HG02798 (cell line): ENCODE results near the gene C10orf95.
"Not testable (repeated sequence)": the region's sequence is repeated elsewhere in the genome, so short reads cannot be mapped to it uniquely, and the experiment has no call there.

Source experiments
- ATAC-seq: cut with Tn5 transposase; IDR thresholded peaks from one replicate; pipeline ENCODE4 v1.9.1; 2021; ENCODE audit warnings: mild to moderate bottlenecking; ENCODE audit not compliant: unreplicated experiment, poor library complexity

C10orf95 gene

DNA sequence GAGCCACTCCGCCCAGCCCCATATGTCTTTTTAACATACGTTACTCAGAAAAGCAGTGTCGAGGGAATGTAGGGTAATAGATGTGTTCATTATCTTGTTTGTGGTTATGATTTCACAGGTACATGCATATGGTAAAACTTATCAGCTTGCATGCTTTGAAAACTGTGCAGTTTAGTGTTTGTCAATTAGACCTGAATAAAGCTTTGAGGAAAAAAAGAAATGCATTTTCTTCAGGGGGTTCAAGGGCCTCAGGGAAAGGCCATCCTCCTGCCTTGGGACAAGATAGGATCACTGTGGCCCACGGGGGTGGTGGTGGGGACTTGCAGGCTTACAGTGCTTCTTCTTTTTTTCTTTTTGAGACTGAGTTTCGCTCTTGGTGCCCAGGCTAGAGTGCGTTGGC, 16.0 kb upstream of the C10orf95 start:
- ATAC-seq = no peak

DNA sequence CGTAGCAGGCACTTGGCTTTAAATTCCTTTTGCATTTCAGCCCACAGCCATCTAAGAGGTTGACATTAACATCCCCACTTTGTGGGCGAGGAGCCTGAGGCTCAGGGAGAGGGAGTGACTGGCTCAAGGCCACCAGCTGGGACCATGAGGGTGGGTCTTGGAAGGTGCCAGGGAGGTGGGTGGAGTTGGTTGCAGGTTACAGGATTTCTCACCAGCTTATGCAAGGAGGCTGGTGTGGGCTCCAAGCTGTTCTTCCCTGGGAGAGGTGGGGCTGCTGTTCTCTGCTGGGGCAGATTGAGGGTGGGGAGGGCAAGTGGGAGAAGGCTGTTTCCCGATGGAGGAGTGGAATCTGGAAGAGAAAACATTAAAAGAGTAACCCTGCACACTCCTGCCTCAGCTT, 14.1 kb upstream of the C10orf95 start:
- ATAC-seq = no peak

DNA sequence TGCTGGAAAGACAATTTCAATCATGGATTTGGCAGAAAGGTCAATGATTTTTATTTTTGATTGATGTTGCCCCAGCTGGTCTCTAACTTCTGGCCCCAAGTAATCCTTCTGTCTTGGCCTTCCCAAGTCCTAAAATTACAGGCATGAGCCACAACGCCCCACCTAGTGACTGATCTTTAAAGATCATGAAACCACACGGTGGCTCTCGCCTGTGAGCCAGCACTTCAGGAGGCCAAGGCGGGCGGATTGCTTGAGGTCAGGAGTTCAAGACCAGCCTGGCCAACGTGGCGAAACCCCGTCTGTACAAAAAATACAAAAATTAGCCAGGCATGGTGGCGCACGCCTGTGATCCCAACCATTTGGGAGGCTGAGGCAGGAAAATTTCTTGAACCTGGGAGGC, 12.6 kb upstream of the C10orf95 start:
- ATAC-seq = no peak

DNA sequence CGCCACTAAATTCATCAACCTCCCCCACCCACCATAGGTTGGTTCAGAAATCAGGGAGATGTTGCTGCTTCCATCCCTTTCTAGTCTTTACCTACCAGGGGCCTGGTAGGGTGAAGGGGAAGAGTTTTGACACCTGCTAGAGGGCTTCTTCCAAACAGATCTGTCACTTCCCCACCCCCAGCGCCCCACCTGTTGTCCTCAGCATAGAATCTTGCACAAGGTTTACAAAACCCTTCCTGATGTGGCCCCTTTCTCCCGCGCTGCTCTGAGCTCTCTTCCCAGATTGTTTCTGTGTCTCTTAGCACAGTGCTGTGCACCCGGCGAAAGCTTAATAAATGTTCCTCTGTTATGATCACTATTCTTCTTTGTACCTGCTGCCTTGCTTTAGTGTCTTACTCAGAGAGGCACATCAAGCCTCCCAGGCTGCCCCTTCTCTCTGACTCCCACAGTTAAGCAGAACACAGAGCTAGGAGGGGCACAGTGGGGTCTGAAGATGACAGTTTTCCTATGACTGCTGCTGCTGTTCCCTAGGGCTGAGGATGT, 11.2 kb upstream of the C10orf95 start:
- no peak for ATAC-seq

DNA sequence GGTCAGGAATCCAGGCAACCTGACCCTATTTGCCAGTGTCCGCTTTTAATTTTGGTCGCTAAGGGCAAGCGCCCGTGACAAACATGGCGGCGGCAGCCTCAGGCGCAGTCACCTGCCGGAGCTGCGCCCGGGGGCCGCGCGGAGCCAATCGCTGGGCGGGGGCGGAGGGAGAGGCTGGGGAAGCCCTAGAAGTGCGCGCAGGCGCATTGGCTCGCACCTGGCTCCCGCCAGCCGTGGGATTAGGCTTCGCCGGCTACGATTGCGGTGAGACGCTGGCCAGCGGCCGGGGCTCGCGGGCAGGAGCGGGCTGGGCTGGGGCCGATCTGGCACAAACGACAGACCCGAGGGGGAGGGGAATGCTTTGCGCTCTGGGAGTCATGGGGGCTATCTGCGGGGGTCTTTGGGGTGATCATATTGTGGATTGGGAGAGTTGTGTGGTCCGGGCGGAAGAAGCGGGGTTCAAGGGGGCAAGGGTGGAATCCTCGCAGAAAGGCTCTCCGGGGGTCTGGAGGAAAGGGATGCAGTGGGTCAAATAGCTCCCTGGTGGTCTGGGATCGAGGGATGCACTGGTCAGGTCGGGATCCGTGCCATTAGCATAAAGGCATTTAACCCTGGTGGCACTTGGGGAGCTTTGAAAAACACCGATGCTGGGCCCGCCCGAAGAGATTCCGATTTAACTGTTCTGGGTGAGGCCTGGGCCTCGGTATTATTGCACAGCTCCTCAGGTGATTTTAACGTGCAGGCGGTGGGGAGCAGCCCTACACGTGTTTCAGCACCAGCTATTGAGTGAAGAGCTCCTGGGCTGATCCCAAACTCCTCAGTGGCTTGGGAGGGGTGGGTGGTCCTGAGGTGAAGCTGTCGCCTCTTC, 10.1 kb upstream of the C10orf95 start:
- ATAC-seq = peak; percentile 94

DNA sequence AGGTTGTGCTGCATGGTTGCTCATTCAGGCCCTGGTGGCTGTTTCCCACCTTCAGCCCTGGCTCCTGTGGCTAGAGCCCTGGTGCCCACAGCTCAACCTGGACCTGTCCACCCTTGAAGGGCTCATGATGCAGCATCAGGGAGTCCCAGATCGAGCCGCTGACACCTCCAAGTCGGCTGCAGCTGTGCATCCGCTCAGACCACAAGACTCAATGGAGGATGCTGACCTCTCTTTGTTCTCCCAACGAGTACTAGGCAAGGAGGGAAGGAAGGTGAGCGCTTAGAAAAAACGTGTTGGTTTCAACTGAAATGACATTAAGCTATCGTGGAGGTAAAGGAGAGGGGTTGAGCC, 9.5 kb upstream of the C10orf95 start:
- peak; percentile 39 for ATAC-seq

DNA sequence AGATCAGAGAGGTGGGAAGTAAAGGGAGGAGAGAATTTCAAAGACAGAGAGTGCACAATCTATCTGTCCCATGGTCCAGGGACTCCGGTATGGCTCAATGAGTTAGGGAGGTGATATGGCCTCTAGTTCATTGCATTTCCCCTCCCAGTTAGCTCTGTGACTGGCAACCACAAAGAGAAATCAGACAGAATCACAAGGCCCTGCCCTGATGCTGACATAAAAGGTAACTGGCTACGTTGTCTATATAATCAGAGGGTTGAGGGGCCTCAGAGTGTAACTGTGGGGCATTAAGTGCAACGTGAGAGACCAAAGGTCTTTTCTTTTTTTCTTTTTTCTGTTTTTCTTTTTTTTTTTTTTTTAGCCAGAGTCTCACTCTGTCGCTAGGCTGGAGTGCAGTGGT, 7.3 kb upstream of the C10orf95 start:
- ATAC-seq = no peak

DNA sequence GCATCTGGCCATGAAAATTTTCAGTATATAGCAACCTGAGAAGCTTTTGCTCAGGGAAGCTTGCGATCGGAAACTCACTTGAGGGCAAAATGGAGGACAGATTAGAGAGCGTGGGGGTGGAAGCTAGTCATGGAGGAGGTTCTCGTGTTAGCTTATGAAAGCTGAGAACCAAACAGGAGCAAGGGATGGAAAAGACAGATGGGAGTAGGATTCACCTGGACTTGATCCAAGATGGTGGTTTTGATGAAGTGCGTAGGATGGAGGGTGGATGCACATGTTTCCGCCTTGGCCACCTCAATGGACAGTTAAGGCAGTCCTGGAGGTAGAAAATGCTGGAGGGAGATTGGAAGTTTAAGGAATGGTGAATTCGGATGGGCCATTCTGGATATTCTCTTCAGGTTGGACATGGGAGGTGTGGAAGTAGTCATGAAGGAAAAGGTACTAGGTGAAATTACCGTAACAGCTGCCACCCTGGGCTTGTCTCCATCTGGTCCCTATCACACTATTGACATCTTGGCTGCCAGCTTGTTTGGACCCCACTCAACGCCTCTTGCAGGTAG, 6.3 kb upstream of the C10orf95 start:
- no peak for ATAC-seq

DNA sequence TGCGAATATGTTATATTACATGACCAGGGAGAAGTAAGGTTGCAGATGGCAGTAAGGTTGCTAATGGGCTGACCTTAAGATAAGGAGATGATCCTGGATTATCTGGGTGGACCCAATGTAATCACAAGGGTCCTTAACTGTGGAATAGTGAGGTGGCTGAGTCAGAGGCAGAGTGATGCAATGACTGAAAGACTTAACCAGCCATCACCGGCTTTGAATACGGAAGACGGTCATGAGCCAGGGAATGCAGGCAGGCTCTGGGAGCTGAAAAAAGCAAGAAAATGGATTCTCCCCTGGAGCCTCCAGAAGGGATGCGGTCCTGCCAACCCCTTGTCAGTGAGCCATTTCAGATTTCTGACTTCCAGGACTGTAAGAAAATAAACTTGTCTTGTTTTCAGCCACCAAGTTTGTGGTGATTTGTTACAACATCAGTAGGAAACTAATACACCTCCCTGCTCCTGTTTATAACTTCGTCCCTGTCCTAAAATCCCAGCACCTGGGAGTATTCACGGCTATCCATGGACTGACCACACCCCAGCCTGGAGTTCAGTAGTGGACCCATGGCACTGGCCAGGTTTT, 4.6 kb upstream of the C10orf95 start:
- ATAC-seq = no peak

DNA sequence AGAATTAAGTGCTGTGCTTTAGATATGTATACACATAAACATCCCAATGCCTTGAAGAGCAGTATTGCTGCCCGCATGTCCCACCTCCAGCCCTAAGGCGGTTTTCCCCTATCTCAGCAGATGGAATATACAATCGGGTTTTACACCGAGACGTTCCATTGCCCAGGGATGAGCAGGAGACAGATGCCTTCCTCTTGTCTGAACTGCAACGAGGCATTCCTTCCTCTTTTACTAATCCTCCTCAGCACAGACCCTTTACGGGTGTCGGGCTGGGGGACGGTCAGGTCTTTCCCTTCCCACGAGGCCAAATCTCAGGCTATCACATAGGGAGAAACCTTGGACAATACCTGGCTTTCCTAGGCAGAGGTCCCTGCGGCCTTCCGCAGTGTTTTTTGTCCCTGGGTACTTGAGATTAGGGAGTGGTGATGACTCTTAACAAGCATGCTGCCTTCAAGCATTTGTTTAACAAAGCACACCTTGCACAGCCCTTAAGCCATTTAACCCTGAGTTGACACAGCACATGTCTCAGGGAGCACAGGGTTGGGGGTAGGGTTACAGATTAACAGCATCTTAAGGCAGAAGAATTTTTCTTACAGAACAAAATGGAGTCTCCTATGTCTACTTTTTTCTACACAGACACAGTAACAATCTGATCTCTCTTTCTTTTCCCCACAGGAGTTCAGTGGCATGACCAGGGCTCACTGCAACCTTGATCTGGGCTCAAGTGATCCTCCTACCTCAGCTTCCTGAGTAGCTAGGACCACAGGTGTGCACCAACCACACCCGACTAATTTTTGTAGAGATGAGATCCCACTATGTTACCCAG, 3.5 kb upstream of the C10orf95 start:
- not testable (repeated sequence) for ATAC-seq

DNA sequence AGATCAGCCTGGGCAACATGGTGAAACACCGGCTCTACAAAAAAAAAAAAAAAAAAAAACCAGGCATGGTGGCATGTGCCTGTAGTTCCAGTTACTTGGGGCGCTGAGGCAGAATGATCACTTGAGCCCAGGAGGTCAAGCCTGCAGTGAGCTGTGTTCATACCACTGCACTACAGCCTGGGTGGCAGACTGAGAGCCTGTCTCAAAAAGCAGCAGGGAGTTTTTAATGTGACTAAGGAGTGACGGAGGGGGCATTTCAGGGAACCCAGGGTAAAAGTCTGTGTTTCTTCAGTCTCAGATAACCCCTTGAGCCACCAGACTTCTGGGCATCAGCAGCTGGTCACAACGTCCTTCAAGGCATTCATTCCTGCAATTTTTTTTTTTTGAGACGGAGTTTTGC, 2.2 kb upstream of the C10orf95 start:
- ATAC-seq = no peak

DNA sequence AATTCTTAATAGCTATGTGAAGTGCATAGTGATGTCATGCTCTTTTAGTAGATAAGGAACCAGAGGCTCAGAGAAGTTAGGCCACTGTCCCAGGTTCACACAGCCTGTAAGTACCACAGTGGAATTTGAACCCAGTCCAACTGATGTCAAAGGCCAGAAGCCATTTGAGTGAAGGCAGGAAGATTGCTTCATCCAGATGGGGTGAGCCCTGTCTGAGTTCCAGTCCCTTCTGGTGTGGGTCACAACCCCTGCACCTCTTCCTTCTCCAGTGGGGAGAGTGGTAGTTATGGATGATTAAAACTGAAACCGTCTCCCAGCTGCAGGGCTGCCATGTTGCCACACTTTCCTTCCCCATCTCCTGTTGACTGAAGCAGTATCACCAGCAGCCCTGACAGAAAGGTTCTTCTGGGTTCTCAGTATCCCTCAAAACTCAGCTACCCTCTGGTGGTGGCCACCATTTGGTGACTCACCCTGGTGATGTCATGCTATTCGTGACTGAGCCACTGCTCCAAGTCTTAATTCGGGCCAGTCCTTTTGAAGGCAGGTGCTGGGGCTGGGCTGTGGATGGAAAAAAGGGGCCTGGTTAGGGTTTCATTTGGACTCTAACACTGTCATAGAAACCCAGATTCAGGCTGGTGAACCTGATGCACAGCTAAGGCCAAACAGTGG, 1.5 kb upstream of the C10orf95 start:
- no peak for ATAC-seq

DNA sequence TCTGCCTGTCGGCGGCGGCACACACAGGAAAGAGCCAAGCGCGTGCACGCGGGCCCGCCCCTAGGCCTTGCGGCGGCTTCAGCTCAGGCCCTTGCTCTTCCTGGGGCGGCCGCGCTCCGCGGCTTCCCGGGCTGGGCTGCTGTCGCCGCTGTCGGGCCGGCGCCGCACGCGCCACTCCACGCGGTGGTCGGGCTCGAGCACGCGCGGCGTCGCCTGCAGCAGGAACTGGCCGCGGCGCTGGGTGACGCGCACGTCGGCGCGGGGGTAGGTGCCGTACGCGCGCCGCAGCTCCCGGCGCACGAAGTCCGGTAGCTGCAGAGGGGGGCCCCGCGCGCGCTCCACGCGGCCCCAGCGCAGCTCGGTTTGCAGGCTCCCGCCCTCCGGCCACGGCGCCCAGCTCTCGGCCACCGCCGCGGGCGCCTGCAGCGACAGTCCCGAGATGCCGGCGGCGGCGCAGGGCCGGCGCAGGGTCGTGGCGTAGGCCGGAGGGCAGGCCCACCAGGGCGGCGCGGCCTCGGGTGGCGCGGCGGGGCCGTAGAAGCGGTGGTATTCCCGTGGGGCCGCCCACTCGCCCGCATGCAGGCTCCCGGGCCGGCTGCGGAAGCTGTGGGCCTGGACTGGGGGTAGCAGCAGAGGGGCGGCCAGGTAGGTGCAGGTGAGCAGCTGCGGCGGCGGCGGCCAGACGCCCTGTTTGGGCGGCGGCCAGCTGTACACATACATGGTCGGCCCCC, 804 bp downstream of the C10orf95 start:
- peak; percentile 81 for ATAC-seq

DNA sequence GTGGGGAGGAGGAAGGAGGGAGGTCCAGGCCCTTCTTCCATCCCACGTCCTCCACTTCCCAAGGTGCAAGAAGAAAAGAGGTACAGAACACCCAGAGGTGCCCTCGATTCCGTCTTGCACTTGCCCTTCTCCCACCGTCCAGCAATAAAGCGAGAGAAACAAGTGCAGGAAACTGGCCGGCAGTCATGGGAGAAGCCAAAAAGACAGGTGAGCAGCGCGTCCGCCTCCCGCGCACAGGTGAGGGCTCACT, 1.3 kb downstream of the C10orf95 start:
- ATAC-seq = peak; percentile 2

DNA sequence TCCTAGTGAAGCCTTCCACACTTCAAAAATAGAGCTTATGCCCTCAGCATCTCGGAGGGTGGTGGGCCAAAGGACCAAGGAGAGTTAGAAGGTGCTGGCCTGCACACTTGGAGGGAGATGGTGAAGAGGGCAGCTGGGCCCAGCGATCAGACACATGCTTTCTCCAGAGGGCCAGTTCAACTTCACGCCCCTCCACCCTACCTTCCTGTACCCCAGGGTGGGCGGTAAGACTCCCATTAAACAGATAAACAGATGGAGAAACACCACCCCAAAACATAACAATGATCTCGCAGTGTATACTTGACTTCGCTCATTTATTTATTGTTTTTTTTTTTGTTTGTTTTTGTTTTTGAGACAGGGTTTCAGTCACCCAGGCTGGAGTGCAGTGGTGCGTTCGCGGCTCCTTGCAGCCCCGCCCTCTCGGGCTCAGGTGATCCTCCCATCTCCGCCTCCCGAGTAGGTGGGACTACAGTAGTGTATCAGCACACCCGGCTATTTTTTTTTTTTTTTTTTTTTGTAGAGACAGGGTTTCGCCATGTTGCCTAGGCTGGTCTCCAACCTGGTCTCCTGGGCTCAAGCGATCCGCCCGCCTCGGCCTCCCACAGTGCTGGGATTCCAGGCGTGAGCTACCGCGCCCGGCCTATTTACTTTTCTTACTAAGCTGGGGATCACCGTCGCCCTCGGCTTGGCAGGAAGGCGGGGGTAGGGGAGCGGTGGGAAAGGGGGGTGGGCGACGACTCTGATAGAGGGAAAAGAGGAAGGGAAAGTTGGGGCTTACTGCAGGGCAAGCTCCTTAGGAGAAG, 1.8 kb downstream of the C10orf95 start:
- peak; percentile 50 for ATAC-seq

DNA sequence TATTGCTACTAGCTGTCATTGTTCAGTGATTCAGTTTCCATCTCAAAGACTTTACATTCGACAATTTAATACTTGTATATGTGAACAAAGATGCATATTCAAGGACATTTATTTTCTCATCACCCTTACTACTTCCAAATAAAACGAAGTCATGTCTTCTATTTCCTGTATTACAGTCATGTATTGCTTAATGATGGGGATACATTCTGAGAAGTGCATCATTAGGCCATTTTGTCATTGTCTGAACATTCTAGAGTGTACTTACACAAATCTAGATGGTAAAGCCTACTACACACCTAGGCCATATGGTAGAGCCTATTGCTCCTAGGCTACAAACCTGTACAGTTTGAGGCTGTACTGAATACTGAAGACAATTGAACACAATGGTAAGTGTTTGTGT, 6.5 kb downstream of the C10orf95 start:
- no peak for ATAC-seq

DNA sequence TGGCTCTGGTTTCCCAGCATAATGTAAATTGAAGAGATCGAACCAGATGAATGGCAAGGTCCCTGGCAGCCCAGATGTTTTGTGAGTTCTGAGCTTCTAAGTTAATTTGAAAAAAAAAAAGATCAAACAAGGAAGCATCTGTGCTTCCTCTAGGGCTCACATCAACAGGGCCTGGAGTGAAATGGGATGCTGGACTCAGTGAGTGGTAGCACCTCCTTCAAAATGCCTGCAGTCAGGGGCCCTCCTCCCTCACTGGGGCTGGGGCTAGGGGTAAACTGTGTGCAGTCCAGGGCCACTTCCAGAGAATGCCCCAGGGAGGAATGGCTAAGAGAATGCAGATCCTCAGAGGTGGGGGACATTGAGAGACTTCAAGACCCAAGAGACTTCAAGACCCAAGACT, 13.0 kb downstream of the C10orf95 start:
- ATAC-seq = no peak

DNA sequence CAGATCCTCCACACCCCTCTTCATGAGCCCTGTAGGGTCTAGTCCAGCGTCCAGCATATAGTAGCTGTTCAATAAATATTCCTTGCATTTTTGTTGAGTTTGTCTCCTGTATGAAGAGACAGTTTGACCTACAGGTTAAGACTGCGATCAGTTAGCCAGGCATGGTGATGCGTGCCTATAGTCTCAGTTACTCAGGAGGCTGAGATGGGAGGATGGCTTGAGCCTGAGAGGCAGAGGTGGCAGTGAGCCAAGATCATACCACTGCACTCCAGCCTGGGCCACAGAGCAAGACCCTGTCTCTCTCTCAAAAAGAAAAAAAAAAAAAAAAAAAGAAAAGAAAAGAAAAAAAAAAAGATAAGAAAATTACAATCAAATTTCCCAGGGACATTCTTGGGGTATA, 13.8 kb downstream of the C10orf95 start:
- no peak for ATAC-seq

DNA sequence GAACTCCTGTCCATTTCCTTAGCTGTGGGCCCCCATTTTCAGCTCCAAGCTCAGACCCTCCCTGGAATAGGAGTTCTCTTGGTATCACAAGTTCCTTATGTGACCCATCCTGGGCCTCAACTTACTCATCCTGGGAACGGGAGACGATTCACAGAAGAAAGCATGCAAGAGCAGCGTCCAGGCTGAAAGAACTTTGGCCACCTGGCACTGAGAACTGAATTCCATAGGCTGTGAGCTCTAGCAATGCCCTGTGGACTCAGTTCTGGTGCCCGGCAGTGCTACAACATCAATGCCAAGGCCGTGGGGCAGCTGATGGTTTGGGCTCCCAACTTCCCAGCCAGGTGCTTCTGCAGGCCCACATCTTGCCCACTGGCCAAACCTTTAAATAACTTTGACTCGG, 15.0 kb downstream of the C10orf95 start:
- no peak for ATAC-seq
